Liver (tissue), 3 donors: ENCODE data around the gene MYL10.

Experiments
- EGR1 ChIP-seq, 2 donors: IDR thresholded peaks; 2 replicates each; pipeline ENCODE4 v1.6.1; 2016 to 2018; ENCODE audit warnings: antibody characterized with exemption in 2 of 2, low read depth in 2 of 2
- FOXA1 ChIP-seq: IDR thresholded peaks from 2 replicates; pipeline ENCODE4 v1.6.1; 2016; ENCODE audit warnings: antibody characterized with exemption
- HNF4G ChIP-seq: IDR thresholded peaks from 2 replicates; pipeline ENCODE4 v1.6.1; 2016; ENCODE audit warnings: antibody characterized with exemption
- JUND ChIP-seq, 2 donors: IDR thresholded peaks; 2 replicates each; pipeline ENCODE4 v1.6.1; 2016; ENCODE audit warnings: antibody characterized with exemption in 2 of 2
- TAF1 ChIP-seq: conservative IDR thresholded peaks from 2 replicates; pipeline ENCODE4 v1.6.1; 2016; ENCODE audit warnings: antibody characterized with exemption, mild to moderate bottlenecking
- TF ChIP-seq, protein P1 (sequence below): fragments of 150-350 bp; IDR thresholded peaks from 2 replicates; pipeline ENCODE4 v1.5.1; 2017; ENCODE audit warnings: improper control_type of control experiment, low read depth, low read length; ENCODE audit not compliant: missing input control
- TF ChIP-seq, protein P2 (sequence below): IDR thresholded peaks from 2 replicates; pipeline ENCODE4 v1.6.1; 2016; ENCODE audit warnings: antibody characterized with exemption
- TF ChIP-seq, protein P3 (sequence below): IDR thresholded peaks from 2 replicates; pipeline ENCODE4 v1.6.1; 2016; ENCODE audit warnings: antibody characterized with exemption, mild to moderate bottlenecking
- donor health status: healthy.
- donor health status: healthy.

DNA sequence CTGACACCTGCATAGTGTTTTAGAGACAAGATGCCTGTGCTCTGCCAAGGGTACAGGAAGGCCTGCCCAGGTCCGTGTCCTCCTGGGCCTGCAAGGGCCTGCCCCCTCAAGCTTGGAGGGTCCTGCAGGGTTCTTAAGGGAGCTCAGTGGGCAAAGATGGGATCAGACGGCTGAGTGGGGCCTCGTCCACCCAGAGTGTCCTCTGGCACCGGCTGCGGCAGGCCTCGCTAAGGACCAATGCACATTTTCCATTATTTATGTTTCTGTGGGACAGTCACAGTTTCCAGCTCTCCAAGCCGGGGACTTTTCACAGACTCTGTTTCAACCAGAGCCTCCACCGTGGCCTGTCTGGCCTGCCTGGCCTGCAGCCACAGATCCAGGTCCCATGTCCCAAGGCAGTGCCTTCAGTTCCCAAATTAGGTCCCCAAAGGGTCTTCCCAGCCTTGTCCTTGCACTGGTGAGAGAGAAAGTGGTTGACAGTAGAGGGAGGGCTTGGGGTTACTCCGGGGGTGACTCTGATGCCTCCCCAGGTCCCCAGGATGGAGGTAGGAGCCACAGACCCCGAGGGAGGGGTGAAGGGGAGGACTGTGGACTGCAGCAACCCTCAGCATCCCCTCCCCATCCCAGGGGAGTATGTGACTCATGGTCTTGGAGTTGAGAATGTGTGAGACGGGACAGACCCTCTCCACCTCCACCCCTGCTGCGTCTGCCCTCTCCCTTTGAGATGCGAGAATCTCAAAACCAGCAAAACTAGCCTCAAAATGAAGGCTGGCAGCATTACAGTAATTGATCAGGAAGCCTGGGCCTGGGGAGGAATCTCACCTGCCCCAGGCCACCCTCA lies 14.8 kb downstream of the MYL10 start:
- TF ChIP-seq, protein P1, sequence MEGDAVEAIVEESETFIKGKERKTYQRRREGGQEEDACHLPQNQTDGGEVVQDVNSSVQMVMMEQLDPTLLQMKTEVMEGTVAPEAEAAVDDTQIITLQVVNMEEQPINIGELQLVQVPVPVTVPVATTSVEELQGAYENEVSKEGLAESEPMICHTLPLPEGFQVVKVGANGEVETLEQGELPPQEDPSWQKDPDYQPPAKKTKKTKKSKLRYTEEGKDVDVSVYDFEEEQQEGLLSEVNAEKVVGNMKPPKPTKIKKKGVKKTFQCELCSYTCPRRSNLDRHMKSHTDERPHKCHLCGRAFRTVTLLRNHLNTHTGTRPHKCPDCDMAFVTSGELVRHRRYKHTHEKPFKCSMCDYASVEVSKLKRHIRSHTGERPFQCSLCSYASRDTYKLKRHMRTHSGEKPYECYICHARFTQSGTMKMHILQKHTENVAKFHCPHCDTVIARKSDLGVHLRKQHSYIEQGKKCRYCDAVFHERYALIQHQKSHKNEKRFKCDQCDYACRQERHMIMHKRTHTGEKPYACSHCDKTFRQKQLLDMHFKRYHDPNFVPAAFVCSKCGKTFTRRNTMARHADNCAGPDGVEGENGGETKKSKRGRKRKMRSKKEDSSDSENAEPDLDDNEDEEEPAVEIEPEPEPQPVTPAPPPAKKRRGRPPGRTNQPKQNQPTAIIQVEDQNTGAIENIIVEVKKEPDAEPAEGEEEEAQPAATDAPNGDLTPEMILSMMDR: no peak
- TF ChIP-seq, protein P2, sequence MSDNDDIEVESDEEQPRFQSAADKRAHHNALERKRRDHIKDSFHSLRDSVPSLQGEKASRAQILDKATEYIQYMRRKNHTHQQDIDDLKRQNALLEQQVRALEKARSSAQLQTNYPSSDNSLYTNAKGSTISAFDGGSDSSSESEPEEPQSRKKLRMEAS: no peak
- TF ChIP-seq, protein P3, sequence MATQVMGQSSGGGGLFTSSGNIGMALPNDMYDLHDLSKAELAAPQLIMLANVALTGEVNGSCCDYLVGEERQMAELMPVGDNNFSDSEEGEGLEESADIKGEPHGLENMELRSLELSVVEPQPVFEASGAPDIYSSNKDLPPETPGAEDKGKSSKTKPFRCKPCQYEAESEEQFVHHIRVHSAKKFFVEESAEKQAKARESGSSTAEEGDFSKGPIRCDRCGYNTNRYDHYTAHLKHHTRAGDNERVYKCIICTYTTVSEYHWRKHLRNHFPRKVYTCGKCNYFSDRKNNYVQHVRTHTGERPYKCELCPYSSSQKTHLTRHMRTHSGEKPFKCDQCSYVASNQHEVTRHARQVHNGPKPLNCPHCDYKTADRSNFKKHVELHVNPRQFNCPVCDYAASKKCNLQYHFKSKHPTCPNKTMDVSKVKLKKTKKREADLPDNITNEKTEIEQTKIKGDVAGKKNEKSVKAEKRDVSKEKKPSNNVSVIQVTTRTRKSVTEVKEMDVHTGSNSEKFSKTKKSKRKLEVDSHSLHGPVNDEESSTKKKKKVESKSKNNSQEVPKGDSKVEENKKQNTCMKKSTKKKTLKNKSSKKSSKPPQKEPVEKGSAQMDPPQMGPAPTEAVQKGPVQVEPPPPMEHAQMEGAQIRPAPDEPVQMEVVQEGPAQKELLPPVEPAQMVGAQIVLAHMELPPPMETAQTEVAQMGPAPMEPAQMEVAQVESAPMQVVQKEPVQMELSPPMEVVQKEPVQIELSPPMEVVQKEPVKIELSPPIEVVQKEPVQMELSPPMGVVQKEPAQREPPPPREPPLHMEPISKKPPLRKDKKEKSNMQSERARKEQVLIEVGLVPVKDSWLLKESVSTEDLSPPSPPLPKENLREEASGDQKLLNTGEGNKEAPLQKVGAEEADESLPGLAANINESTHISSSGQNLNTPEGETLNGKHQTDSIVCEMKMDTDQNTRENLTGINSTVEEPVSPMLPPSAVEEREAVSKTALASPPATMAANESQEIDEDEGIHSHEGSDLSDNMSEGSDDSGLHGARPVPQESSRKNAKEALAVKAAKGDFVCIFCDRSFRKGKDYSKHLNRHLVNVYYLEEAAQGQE: no peak
- TF ChIP-seq FOXA1 (no peak), EGR1 (IDR thresholded peaks at IDR 0.05; ENCODE audit: low read depth in 2 of 2) (no peak), JUND (IDR thresholded peaks at IDR 0.05) (no peak), TAF1 (no peak), HNF4G (no peak)
